LoVo (cell line): Measurements from ENCODE around the gene LPCAT3.
A peak's percentile ranks its signal among the peaks of the same experiment; 100 is the strongest.

ENCODE experiments used
- DNase-seq: peaks from one replicate; pipeline ENCODE4 v3.0.0-alpha.2; 2016; ENCODE audit warnings: low spot score

The LPCAT3 gene

GRCh38 chr12:6998715-6999451, 19.4 kb downstream of the LPCAT3 start:
- DNase-seq, result peak; percentile 39

GRCh38 chr12:6996040-6996441, 22.2 kb downstream of the LPCAT3 start:
- DNase-seq, result no peak

DNA sequence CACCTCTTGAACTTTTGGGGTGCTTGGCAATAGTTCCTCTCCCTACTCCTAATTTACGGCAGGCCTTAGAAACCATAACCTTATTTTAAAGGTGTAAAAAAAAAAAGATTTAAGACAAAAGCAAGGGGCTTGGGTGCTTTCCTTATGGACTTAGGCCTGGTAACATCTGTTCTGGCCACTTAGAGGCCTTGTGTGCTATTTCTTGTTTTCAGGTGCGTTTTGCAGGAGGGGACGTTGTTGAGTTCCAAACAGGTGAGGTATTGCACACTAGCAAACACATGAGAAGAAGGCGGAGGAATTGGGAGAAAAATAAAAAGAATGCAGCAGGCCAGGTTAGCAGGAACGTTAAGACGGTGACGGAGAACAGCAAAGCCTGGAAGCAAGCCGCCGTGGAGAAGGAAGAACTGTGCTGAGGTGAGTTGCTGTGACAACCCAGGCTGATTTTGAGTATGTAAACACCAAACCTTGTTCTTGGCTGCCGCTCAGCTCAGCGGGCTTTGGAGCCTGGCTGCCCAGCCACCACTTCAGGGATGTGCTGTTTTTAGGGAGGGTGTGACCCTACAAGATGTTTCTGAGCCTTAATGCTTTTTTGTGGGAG, 30.2 kb downstream of the LPCAT3 start:
- no peak for DNase-seq

GRCh38 chr12:6982532-6982931, 35.7 kb downstream of the LPCAT3 start:
- no peak for DNase-seq

DNA sequence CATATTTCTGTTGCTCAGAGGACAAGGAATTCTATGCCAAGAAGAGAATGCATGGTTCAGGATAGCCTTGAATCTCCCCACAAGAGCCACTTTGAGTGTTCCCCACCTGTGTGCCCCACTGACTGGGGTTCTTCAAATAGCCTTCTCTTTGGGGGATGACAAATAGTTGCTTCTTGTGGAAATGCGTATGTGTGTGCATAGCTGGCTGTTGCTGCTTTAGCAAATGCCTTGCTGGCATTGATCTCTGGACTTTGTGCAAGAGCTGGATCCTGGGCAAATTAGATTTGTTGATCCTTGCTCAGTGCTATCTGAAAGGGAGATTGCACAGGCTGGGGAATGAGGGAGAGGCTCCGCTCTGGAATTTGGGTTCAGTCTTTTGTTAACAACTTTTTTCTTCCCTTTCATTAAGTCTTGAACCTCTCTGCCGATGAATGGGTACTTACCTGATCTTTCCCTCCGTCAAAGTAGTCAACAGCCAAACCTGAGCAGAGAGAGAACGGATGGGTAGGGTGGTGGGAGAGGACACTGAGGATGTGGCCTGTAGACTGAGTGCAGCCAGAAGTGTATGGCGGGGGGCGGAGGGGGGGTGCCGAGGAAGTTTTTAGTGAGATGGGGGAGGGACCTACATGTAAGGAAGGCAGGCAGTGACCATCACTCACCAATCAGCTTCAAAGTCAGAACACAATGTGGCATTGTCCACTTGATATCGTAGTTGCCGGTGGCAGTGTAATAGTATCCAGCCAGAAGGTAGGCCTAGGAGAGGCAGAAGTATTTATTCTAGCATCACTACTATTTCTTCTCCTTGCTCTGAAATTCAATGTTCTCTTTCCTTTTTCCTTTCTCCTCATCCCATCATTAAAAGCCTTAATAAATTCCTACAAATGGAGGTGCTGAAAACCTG, 36.9 kb downstream of the LPCAT3 start:
- no peak for DNase-seq

GRCh38 chr12:6980740-6981139, 37.5 kb downstream of the LPCAT3 start:
- no peak for DNase-seq

- no peak for DNase-seq
Observed at GRCh38 chr12:6980075-6980474, 38.2 kb downstream of the LPCAT3 start.

GRCh38 chr12:6979453-6979852, 38.8 kb downstream of the LPCAT3 start:
- no peak for DNase-seq

DNA sequence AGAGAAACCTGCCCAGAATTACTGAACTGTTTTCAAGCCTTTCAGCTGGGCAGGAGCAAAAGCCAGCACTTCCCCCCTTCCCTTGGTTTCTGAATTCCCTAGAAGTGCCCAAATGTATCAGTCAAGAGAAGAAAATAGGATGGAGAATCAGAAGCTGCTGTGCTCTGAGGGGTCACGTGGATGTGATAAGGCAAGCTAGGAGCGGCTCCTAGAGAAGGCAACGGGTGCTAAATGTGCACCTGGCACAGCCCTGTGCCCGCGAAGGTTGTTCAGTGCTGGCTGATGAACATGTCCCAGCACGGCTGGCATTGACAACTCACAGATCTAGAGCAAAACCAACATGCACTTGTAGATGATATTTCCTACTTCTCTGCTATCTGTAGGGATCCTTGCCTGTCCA, 39.3 kb downstream of the LPCAT3 start:
- no peak for DNase-seq

- DNase-seq, result no peak
Observed at GRCh38 chr12:6978611-6979011, 39.7 kb downstream of the LPCAT3 start.

- DNase-seq, result no peak
Observed at GRCh38 chr12:6978188-6978587, 40.1 kb downstream of the LPCAT3 start.

- no peak for DNase-seq
Observed at GRCh38 chr12:6977653-6978052, 40.6 kb downstream of the LPCAT3 start.

- no peak for DNase-seq
Observed at GRCh38 chr12:6975297-6976032, 42.8 kb downstream of the LPCAT3 start.

DNA sequence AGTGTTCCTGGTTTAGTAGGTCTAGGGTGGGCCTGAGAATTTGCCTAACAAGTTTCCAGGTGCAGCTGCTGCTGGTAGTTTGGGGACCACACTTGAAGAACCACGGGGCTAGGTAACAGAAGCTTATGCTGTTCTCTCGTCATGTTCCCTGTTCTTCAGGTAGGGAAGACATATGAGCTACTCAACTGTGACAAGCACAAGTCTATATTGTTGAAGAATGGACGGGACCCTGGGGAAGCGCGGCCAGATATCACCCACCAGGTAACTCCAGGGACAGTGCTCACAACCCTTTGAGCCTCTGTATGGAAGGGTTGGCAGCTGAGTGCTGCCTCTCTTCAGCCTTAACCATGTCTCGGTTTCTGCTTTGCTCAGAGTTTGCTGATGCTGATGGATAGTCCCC, 44.1 kb downstream of the LPCAT3 start:
- DNase-seq, result no peak

DNA sequence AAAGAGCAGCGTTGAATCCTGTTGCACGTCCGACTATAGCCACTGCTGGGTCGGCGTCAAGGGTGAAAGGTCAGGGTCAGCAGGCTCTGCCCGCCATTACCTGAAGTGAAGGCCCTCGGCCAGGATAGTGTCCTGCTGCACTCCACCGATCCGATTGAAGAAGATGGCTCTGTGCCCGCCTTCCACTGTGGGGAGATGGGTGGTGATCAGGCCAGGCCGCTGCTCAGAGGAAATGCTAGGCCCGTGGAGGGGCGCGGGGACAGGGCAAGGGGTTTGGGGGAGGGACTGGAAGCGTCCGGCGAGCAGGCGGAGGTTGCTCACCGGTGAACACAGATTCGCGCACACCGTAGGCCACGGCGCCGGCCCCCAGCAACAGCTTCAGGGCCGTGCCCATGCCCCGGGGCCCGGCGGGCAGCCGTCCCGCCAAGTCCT, 48.2 kb downstream of the LPCAT3 start:
- DNase-seq, result no peak

- no peak for DNase-seq
Observed at GRCh38 chr12:6968426-6968825, 49.9 kb downstream of the LPCAT3 start.

DNA sequence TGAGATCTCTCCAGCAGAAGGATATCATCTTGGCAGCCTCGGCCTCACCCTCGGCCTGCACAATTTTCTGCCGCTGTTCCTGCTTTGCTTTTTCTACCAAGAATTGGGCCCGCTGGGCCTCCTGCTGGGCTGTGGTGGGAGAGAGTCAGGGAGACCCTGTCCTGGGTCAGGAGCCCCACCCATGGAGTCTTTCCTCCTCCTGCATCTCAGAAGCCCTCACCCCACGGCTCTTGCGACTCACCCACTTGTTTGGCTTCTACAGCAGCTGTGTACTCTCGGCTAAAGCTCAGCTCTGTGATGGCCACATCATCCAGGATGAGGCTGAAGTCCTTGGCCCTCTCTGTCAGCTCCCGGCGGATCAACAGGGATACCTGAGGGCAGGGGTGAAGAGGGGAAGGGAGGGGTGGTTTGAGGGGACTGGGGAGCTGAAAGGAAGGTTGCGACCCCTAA, 50.6 kb downstream of the LPCAT3 start:
- no peak for DNase-seq

DNA sequence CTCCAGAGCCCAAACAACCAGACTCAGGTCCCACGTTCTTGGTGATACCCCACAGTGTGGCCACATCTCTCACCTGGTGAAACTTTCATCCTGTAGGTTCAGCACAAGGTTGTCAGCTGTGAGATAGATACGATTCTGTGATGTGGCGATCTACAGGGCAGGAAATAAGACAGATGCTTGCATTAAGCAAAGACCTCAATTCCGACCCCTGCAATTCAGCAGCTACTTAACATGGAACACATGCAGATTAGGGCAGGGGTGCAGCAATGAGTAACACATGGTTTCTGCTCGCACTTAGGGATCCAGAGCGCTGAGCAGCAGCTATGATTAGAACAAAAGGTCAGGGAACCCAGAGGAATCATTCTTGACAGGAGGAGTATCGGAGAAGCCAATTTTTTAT, 51.9 kb downstream of the LPCAT3 start:
- DNase-seq, result no peak

- DNase-seq, result no peak
Observed at GRCh38 chr12:6965714-6966113, 52.6 kb downstream of the LPCAT3 start.

DNA sequence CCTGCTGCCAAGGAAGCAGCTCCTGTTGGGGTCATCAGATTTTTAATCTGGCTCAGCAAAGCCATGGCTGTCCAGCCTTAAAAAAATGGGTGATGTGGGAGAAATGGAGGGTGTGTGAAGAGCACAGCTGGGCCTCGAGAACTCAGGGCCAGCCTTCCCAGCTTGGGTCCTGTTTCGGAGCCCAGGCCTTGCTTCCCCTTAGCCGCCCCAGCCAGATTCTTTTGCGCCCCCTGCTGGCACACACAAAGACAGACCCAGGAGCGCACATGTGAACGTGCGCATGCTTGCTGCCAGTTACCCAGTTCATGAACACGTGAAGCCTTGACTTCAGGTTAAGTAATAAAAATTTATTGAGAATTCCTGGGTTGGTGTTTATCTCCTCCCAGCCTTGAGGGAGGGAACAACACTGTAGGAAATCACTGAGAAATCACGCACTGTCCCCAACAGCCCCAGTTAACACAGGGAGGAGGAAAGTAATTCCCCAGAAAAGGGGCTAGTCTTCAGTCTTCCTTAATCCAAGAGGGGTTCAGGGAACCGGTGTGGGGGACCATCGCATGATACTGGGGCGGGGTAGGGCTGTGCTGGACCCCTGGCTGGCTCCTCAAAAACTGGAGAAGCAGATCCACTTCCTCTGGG, 53.1 kb downstream of the LPCAT3 start:
- DNase-seq, result peak; percentile 93

- no peak for DNase-seq
Observed at GRCh38 chr12:6964605-6965025, 53.7 kb downstream of the LPCAT3 start.
